A549 (cell line): ENCODE measurements around the gene PLEKHA5.
"Not testable (repeated sequence)": the region's sequence is repeated elsewhere in the genome, so short reads cannot be mapped to it uniquely, and the experiment has no call there.

Source experiments
- CTCF ChIP-seq: fragments of >200 bp; sonication (Bioruptor Twin); formaldehyde crosslinking; IDR thresholded peaks from 3 replicates; pipeline ENCODE4 v1.5.1; 2016
- HOXA7 ChIP-seq: fragments of 250-450 bp; sonication (Bioruptor Pico); IDR thresholded peaks from 2 replicates; pipeline ENCODE4 v1.5.0; 2020; ENCODE audit warnings: mild to moderate bottlenecking, moderate library complexity
- POLR2A ChIP-seq: IDR thresholded peaks from 2 replicates; pipeline ENCODE4 v1.6.1; 2012; ENCODE audit warnings: mild to moderate bottlenecking, low read length

- TF ChIP-seq POLR2A; HOXA7 (CRISPR knock-in tag); CTCF: not testable (repeated sequence)
Observed at GRCh38 chr12:19170286-19170685, 40.8 kb downstream of the PLEKHA5 start.
